Astrocyte (in vitro differentiated cells and primary cell): ENCODE measurements around the gene ZSWIM3. TPM values are rescaled to one million over a fixed set of nuclear protein-coding genes. Genes with fewer than 3 reads are reported as not detected.

Source experiments
- DNase-seq: peaks from one replicate; pipeline ENCODE4 v3.0.0-alpha.2; 2010; ENCODE audit warnings: low read depth
- FAIRE-seq: peaks from 2 replicates; lab custom pipeline; 2011; peaks lifted over from hg19 to GRCh38; lab: Jason Lieb, UNC
- H2AFZ ChIP-seq: 2 replicates; pipeline ENCODE4 v1.6.0; 2012; ENCODE audit warnings: low read depth, low read length, inconsistent platforms
- H3K27ac ChIP-seq: 2 replicates; pipeline ENCODE4 v1.5.1; 2011; ENCODE audit warnings: low read depth, low read length, inconsistent platforms
- H3K27me3 ChIP-seq: 2 replicates; pipeline ENCODE4 v1.6.0; 2011; ENCODE audit warnings: low read length, inconsistent platforms; ENCODE audit not compliant: insufficient read depth
- H3K36me3 ChIP-seq: 2 replicates; pipeline ENCODE4 v1.5.1; 2011; ENCODE audit warnings: low read length, inconsistent platforms; ENCODE audit not compliant: insufficient read depth
- H3K4me1 ChIP-seq: 2 replicates; pipeline ENCODE4 v1.5.1; 2011; ENCODE audit warnings: low read length, inconsistent platforms; ENCODE audit not compliant: insufficient read depth
- H3K4me2 ChIP-seq: 2 replicates; pipeline ENCODE4 v1.6.0; 2012; ENCODE audit warnings: low read length, inconsistent platforms
- H3K4me3 ChIP-seq: 2 replicates; pipeline ENCODE4 v1.5.1; 2011; ENCODE audit warnings: low read depth, mild to moderate bottlenecking, low read length, inconsistent platforms; ENCODE audit not compliant: insufficient read depth
- H3K79me2 ChIP-seq: 2 replicates; pipeline ENCODE4 v1.6.0; 2012; ENCODE audit warnings: mild to moderate bottlenecking, low read length, inconsistent platforms; ENCODE audit not compliant: insufficient read depth
- H3K9ac ChIP-seq: 2 replicates; pipeline ENCODE4 v1.6.0; 2012; ENCODE audit warnings: mild to moderate bottlenecking, low read length, inconsistent platforms
- H3K9me3 ChIP-seq: 2 replicates; pipeline ENCODE4 v1.5.1; 2012; ENCODE audit warnings: low read depth, mild to moderate bottlenecking, low read length, inconsistent platforms; ENCODE audit not compliant: insufficient read depth
- H4K20me1 ChIP-seq: 2 replicates; pipeline ENCODE4 v1.6.0; 2012; ENCODE audit warnings: low read length, inconsistent platforms; ENCODE audit not compliant: insufficient read depth
- H3K27ac Mint-ChIP-seq: one replicate; pipeline ENCODE4 v1.8.0; 2021; ENCODE audit warnings: mild to moderate bottlenecking, mixed read lengths; ENCODE audit not compliant: unreplicated experiment
- H3K27me3 Mint-ChIP-seq: one replicate; pipeline ENCODE4 v1.8.0; 2021; ENCODE audit warnings: low read depth, mixed read lengths; ENCODE audit not compliant: unreplicated experiment
- H3K36me3 Mint-ChIP-seq: one replicate; pipeline ENCODE4 v1.8.0; 2021; ENCODE audit warnings: low read depth, mixed read lengths; ENCODE audit not compliant: unreplicated experiment
- H3K4me1 Mint-ChIP-seq: one replicate; pipeline ENCODE4 v1.8.0; 2021; ENCODE audit warnings: low read depth, mixed read lengths; ENCODE audit not compliant: unreplicated experiment
- H3K4me3 Mint-ChIP-seq: one replicate; pipeline ENCODE4 v1.8.0; 2021; ENCODE audit warnings: mild to moderate bottlenecking, moderate library complexity, mixed read lengths; ENCODE audit not compliant: unreplicated experiment
- H3K9me3 Mint-ChIP-seq: one replicate; pipeline ENCODE4 v1.8.0; 2021; ENCODE audit warnings: mild to moderate bottlenecking, mixed read lengths; ENCODE audit not compliant: unreplicated experiment
- CTCF ChIP-seq: IDR thresholded peaks from 2 replicates; pipeline ENCODE4 v1.5.1; 2011; ENCODE audit warnings: low read depth, mild to moderate bottlenecking, inconsistent platforms, low read length, moderate library complexity; ENCODE audit not compliant: insufficient read depth
- EZH2 ChIP-seq: IDR thresholded peaks from 2 replicates; pipeline ENCODE4 v1.6.1; 2012; ENCODE audit warnings: mild to moderate bottlenecking, low read length, inconsistent platforms; ENCODE audit not compliant: insufficient read depth
- total RNA-seq: library from RNA; stranded (reverse); gene quantifications from 2 replicates; pipeline ENCODE4 v1.2.1, GENCODE V29; 2021

ZSWIM3 gene
- total RNA-seq, 1 donor from 2014 or later: 4.7 TPM

- H3K27me3 ChIP-seq: no peaks in the 10 kb centered on the region
- H3K4me2 ChIP-seq: no peak overlapping the region
- Mint-ChIP-seq H3K9me3 (no peaks in the 10 kb centered on the region), H3K27me3 (no peaks in the 10 kb centered on the region), H3K4me3 (no peak overlapping the region), H3K4me1 (no peaks in the 10 kb centered on the region), H3K36me3 (peaks cover 13% of the 10 kb centered on the region), H3K27ac (no peak overlapping the region)
- no peaks in the 10 kb centered on the region for H3K9me3 ChIP-seq
- TF ChIP-seq CTCF (no peak), EZH2 (no peak)
- H3K36me3 ChIP-seq: no peaks in the 10 kb centered on the region
- H3K9ac ChIP-seq: no peak overlapping the region
- no peak for FAIRE-seq
- no peaks in the 10 kb centered on the region for H3K79me2 ChIP-seq
- no peak overlapping the region for H2AFZ ChIP-seq
- H3K27ac ChIP-seq: no peak overlapping the region
- no peaks in the 10 kb centered on the region for H3K4me1 ChIP-seq
- H4K20me1 ChIP-seq: no peaks in the 10 kb centered on the region
- no peak for DNase-seq
- H3K4me3 ChIP-seq: no peak overlapping the region
Observed at GRCh38 chr20:45874576-45874975, 17.2 kb downstream of the ZSWIM3 start.

GRCh38 chr20:45878076-45878761 is 20.8 kb downstream of the ZSWIM3 start:
- FAIRE-seq: no peak
- no peak overlapping the region for H2AFZ ChIP-seq
- peaks cover 8% of the 10 kb centered on the region for H4K20me1 ChIP-seq

More at GRCh38 chr20:45878076-45878761, 20.8 kb downstream of the ZSWIM3 start:
- peaks cover 14% of the 10 kb centered on the region for H3K36me3 Mint-ChIP-seq
- H3K9me3 Mint-ChIP-seq: no peaks in the 10 kb centered on the region
- DNase-seq: no peak
- peaks cover 9% of the 10 kb centered on the region for H3K4me1 Mint-ChIP-seq
- Histone ChIP-seq H3K9me3 (no peaks in the 10 kb centered on the region), H3K36me3 (peaks cover 6% of the 10 kb centered on the region), H3K4me2 (no peak overlapping the region), H3K79me2 (peaks cover 22% of the 10 kb centered on the region), H3K4me3 (no peak overlapping the region), H3K9ac (no peak overlapping the region), H3K27ac (no peak overlapping the region), H3K4me1 (no peaks in the 10 kb centered on the region), H3K27me3 (no peaks in the 10 kb centered on the region)
- TF ChIP-seq CTCF (no peak), EZH2 (no peak)
- H3K27me3 Mint-ChIP-seq: no peaks in the 10 kb centered on the region
- no peak overlapping the region for H3K27ac Mint-ChIP-seq
- no peak overlapping the region for H3K4me3 Mint-ChIP-seq
